ENCODE results near the gene MASP2. TPM values are rescaled to one million over a fixed set of nuclear protein-coding genes. Genes with fewer than 3 reads are reported as not detected.
"Not testable (repeated sequence)": the region's sequence is repeated elsewhere in the genome, so short reads cannot be mapped to it uniquely, and the experiment has no call there.

The MASP2 gene
- total and polyA plus RNA-seq, 4 donors, result 0.01 to 0.04 TPM; not detected in 2

- Histone ChIP-seq H3K4me3 (no peak overlapping the region), H3K36me3 (ENCODE audit: control insufficient read depth in 4 of 4, insufficient read depth in 4 of 4, low read length in 4 of 4) (peaks cover 28 to 36% (median 33%) of the 10 kb centered on the region in 4 donors), H3K4me1 (ENCODE audit: control insufficient read depth in 5 of 5, insufficient read depth in 5 of 5, low read length in 5 of 5) (peaks cover 0 to 7% (median 5%) of the 10 kb centered on the region in 5 donors), H3K27me3 (ENCODE audit: control insufficient read depth in 3 of 3, insufficient read depth in 3 of 3, low read length in 2 of 3) (no peaks in the 10 kb centered on the region), H3K27ac (ENCODE audit: low read depth in 1 of 2, low read length in 1 of 2) (no peak overlapping the region), H3K9ac (ENCODE audit: insufficient read depth in 1 of 2, low read length in 2 of 2) (no peak overlapping the region), H3K9me3 (ENCODE audit: control insufficient read depth in 4 of 4, insufficient read depth in 3 of 4, low read length in 3 of 4) (peaks cover 0 to 4% (median under 1%) of the 10 kb centered on the region in 4 donors)
- WGBS, 2 donors, result 98 to 99% methylated on average over 3 of the region's 3 CpGs
- ATAC-seq (ENCODE audit: insufficient read depth, low FRiP score) (no peak), DNase-seq (no peak)
- TF ChIP-seq CTCF (IDR thresholded peaks at IDR 0.05; ENCODE audit: control extremely low read depth, extremely low read depth), result no peak
These were observed 17.9 kb upstream of the MASP2 start for GRCh38 chr1:11064942-11065341.

- not testable (repeated sequence) for H3K9ac ChIP-seq (ENCODE audit: insufficient read depth in 1 of 2, low read length in 2 of 2); H3K4me1 ChIP-seq (ENCODE audit: control insufficient read depth in 5 of 5, insufficient read depth in 5 of 5, low read length in 5 of 5); H3K27ac ChIP-seq (ENCODE audit: low read depth in 1 of 2, low read length in 1 of 2); H3K4me3 ChIP-seq; ATAC-seq (ENCODE audit: insufficient read depth, low FRiP score); H3K9me3 ChIP-seq (ENCODE audit: control insufficient read depth in 4 of 4, insufficient read depth in 3 of 4, low read length in 3 of 4); DNase-seq; H3K27me3 ChIP-seq (ENCODE audit: control insufficient read depth in 3 of 3, insufficient read depth in 3 of 3, low read length in 2 of 3)
- peaks cover 24 to 28% (median 27%) of the 10 kb centered on the region in 4 donors for H3K36me3 ChIP-seq (ENCODE audit: control insufficient read depth in 4 of 4, insufficient read depth in 4 of 4, low read length in 4 of 4)
- whole genome bisulfite sequencing, 2 donors, result 93% methylated on average over 18 of the region's 18 CpGs
These were observed 17.0 kb upstream of the MASP2 start for GRCh38 chr1:11063937-11064537.

- DNase-seq, result no peak
- no peak for TF ChIP-seq CTCF (IDR thresholded peaks at IDR 0.05; ENCODE audit: control extremely low read depth, extremely low read depth)
- WGBS, 2 donors, result 63 to 81% methylated on average over 3 of the region's 3 CpGs
- H3K9ac ChIP-seq (ENCODE audit: insufficient read depth in 1 of 2, low read length in 2 of 2), result no peak overlapping the region
- no peaks in the 10 kb centered on the region for H3K27me3 ChIP-seq (ENCODE audit: control insufficient read depth in 3 of 3, insufficient read depth in 3 of 3, low read length in 2 of 3)
- H3K36me3 ChIP-seq (ENCODE audit: control insufficient read depth in 4 of 4, insufficient read depth in 4 of 4, low read length in 4 of 4), result peaks cover 17 to 20% (median 19%) of the 10 kb centered on the region in 4 donors
- H3K9me3 ChIP-seq (ENCODE audit: control insufficient read depth in 4 of 4, insufficient read depth in 3 of 4, low read length in 3 of 4), result peaks cover 0 to 4% (median under 1%) of the 10 kb centered on the region in 4 donors
- H3K4me3 ChIP-seq, result no peak overlapping the region
- peaks cover 0 to 16% (median 6%) of the 10 kb centered on the region in 5 donors for H3K4me1 ChIP-seq (ENCODE audit: control insufficient read depth in 5 of 5, insufficient read depth in 5 of 5, low read length in 5 of 5)
- H3K27ac ChIP-seq (ENCODE audit: low read depth in 1 of 2, low read length in 1 of 2), result no peak overlapping the region
- ATAC-seq (ENCODE audit: insufficient read depth, low FRiP score), result no peak
These were observed 15.9 kb upstream of the MASP2 start for GRCh38 chr1:11062965-11063401.

GRCh38 chr1:11061652-11062365, 14.8 kb upstream of the MASP2 start:
- no peak for TF ChIP-seq CTCF (IDR thresholded peaks at IDR 0.05; ENCODE audit: control extremely low read depth, extremely low read depth)
- no peak overlapping the region for H3K27ac ChIP-seq (ENCODE audit: low read depth in 1 of 2, low read length in 1 of 2)
- H3K27me3 ChIP-seq (ENCODE audit: control insufficient read depth in 3 of 3, insufficient read depth in 3 of 3, low read length in 2 of 3), result no peaks in the 10 kb centered on the region
- H3K9ac ChIP-seq (ENCODE audit: insufficient read depth in 1 of 2, low read length in 2 of 2), result no peak overlapping the region
- ATAC-seq (ENCODE audit: insufficient read depth, low FRiP score) (no peak), DNase-seq (no peak)
- WGBS, 2 donors, result 81% methylated on average over 5 of the region's 5 CpGs
- H3K9me3 ChIP-seq (ENCODE audit: control insufficient read depth in 4 of 4, insufficient read depth in 3 of 4, low read length in 3 of 4), result peaks cover 0 to 4% (median under 1%) of the 10 kb centered on the region in 4 donors
- H3K4me1 ChIP-seq (ENCODE audit: control insufficient read depth in 5 of 5, insufficient read depth in 5 of 5, low read length in 5 of 5), result peaks cover 0 to 16% (median 6%) of the 10 kb centered on the region in 5 donors
- H3K36me3 ChIP-seq (ENCODE audit: control insufficient read depth in 4 of 4, insufficient read depth in 4 of 4, low read length in 4 of 4), result peaks cover 13 to 21% (median 17%) of the 10 kb centered on the region in 4 donors
- no peak overlapping the region for H3K4me3 ChIP-seq

Data from lung (tissue), 12 donors.